ENCODE measurements around the gene DIPK1A. TPM values are rescaled to one million over a fixed set of nuclear protein-coding genes. Genes with fewer than 3 reads are reported as not detected.

The DIPK1A gene
- total and polyA plus RNA-seq, 4 experiments from 2014 or later = 14.5 to 29.1 (median 19.9) TPM

- POLR2A ChIA-PET (ENCODE audit: partially characterized antibody) = no interaction called here
- H3K4me1 Mint-ChIP-seq = peaks cover 0 to 3% (median 0%) of the 10 kb centered on the region in 4 donors
- Histone ChIP-seq H3K27me3 (ENCODE audit: insufficient read depth, low read length) (no peaks in the 10 kb centered on the region), H3K36me3 (ENCODE audit: insufficient read depth, low read length) (no peaks in the 10 kb centered on the region), H3K4me1 (ENCODE audit: insufficient read depth, low read length) (no peaks in the 10 kb centered on the region), H3K27ac (ENCODE audit: low read depth, low read length) (no peak overlapping the region), H3K9me3 (ENCODE audit: control insufficient read depth in 1 of 2, low read length in 2 of 2) (no peaks in the 10 kb centered on the region), H3K4me3 (ENCODE audit: low read length in 2 of 2) (no peak overlapping the region)
- H3K27ac Mint-ChIP-seq = no peak overlapping the region
- no peak overlapping the region for H3K4me3 Mint-ChIP-seq
- no peaks in the 10 kb centered on the region for H3K9me3 Mint-ChIP-seq
- peaks cover 6% of the 10 kb centered on the region in 2 donors for H3K27me3 Mint-ChIP-seq
- CTCF ChIA-PET (ENCODE audit: partially characterized antibody) = interaction anchor here (1.3 to 7.4 kb wide), 2 partner anchors 11 to 72 kb away, joined by 6 to 72 read pairs; partner anchors contain the start of gene RPL5
- intact Hi-C loops (cut with micrococcal nuclease) = no loop called here
- H3K36me3 Mint-ChIP-seq = no peaks in the 10 kb centered on the region
- DNase-seq = no peak
Observed at GRCh38 chr1:92820551-92820950, 140.7 kb downstream of the DIPK1A start.

DNA sequence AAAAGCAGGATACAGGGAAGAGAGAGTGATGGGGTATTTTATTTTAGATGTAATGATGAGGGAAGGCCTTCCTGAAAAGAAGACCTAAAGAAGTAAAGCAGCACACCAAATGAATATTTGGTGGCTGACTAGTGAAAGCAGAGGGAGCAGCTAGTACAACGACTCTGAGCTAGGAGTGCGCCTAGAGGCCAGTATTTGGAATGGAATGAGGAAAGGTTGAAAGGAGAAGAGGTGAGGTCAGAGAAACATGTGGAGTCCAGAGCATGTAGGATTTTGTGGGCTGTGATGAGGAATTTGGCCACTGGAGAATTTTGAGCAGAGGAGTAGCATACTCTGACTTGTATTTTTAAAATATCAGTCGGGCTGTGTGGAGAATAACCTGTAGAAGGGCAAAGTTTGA lies 141.2 kb downstream of the DIPK1A start:
- Histone ChIP-seq H3K4me1 (ENCODE audit: insufficient read depth, low read length) (no peaks in the 10 kb centered on the region), H3K36me3 (ENCODE audit: insufficient read depth, low read length) (no peaks in the 10 kb centered on the region), H3K27ac (ENCODE audit: low read depth, low read length) (no peak overlapping the region), H3K4me3 (ENCODE audit: low read length in 2 of 2) (no peak overlapping the region), H3K9me3 (ENCODE audit: control insufficient read depth in 1 of 2, low read length in 2 of 2) (no peaks in the 10 kb centered on the region), H3K27me3 (ENCODE audit: insufficient read depth, low read length) (no peaks in the 10 kb centered on the region)
- Mint-ChIP-seq H3K27ac (no peak overlapping the region), H3K4me1 (peaks cover 0 to 3% (median 0%) of the 10 kb centered on the region in 4 donors), H3K9me3 (no peaks in the 10 kb centered on the region), H3K36me3 (no peaks in the 10 kb centered on the region), H3K4me3 (no peak overlapping the region), H3K27me3 (peaks cover 6% of the 10 kb centered on the region in 2 donors)
- intact Hi-C loops (cut with micrococcal nuclease) = no loop called here
- CTCF ChIA-PET (ENCODE audit: partially characterized antibody) = interaction anchor here (1.2 to 7.4 kb wide), 4 partner anchors 8 to 71 kb away, joined by 4 to 72 read pairs (median 5); partner anchors contain the start of genes EVI5 and RPL5
- POLR2A ChIA-PET (ENCODE audit: partially characterized antibody) = no interaction called here
- no peak for DNase-seq

DNA sequence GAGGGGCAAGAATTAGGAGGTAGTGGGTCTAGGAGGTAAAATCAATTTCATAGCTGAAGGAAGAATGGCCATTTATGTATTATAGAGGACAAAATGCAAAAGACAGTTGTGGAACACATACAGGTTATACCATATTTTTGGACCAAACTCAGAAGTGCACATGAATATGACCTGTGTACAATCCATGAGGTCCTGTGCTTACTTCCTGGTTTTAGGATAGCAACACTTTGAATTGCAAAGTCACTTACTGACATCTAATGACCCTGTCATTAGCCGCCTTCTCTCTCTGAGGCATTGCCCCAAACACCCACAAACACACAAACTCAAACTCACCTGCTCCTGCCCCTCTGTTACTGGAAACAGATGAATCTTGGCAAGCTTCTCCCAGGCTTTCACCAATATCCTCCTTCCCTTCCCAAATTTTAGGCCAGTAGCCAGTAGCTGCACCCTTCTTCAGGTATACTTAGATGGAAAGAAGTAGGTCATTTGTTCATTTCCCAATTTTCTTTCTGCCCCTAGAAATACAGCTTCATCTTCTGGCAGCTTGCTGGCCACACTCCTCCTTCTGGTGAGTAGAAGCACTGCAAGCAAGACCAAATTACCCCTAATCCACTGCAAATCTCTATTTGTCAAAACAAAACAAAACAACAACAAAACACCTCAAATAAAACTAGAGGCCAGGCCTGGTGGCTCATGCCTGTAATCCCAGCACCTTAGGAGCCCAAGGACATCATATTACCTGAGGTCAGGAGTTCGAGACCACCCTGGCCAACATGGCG lies 143.1 kb downstream of the DIPK1A start:
- H3K4me1 ChIP-seq (ENCODE audit: insufficient read depth, low read length) = no peaks in the 10 kb centered on the region
- peak in 4 of 5 donors; percentile 16 to 43 (median 26) for DNase-seq
- no peak overlapping the region for H3K27ac ChIP-seq (ENCODE audit: low read depth, low read length)
- intact Hi-C loops (cut with micrococcal nuclease) = loop anchor here (1.0 kb wide), 2 partner anchors 69 to 821 kb away; no protein-coding TSS in a partner anchor
- H3K36me3 Mint-ChIP-seq = no peaks in the 10 kb centered on the region
- H3K27me3 ChIP-seq (ENCODE audit: insufficient read depth, low read length) = no peaks in the 10 kb centered on the region
- peak overlapping the region in 1 of 7 donors; percentile 3 for H3K27ac Mint-ChIP-seq
- no peaks in the 10 kb centered on the region for H3K9me3 ChIP-seq (ENCODE audit: control insufficient read depth in 1 of 2, low read length in 2 of 2)
- H3K36me3 ChIP-seq (ENCODE audit: insufficient read depth, low read length) = no peaks in the 10 kb centered on the region
- H3K4me3 Mint-ChIP-seq = no peak overlapping the region
- H3K9me3 Mint-ChIP-seq = peaks cover 0 to 3% (median 0%) of the 10 kb centered on the region in 8 donors
- H3K4me1 Mint-ChIP-seq = peaks cover 0 to 3% (median 0%) of the 10 kb centered on the region in 4 donors
- ChIA-PET CTCF (ENCODE audit: partially characterized antibody) (interaction anchor here (0.5 to 7.4 kb wide), 17 partner anchors 13 to 821 kb away, joined by 3 to 72 read pairs (median 3); partner anchors contain the start of genes EVI5 and RPL5), POLR2A (ENCODE audit: partially characterized antibody) (interaction anchor here (0.6 kb wide), 1 partner anchor 144 kb away, joined by 3 read pairs; no protein-coding TSS in a partner anchor)
- no peak overlapping the region for H3K4me3 ChIP-seq (ENCODE audit: low read length in 2 of 2)
- peaks cover 4 to 10% of the 10 kb centered on the region in 2 donors for H3K27me3 Mint-ChIP-seq

- Mint-ChIP-seq H3K4me1 (peaks cover 0 to 3% (median 0%) of the 10 kb centered on the region in 4 donors), H3K4me3 (no peak overlapping the region), H3K27ac (no peak overlapping the region), H3K36me3 (no peaks in the 10 kb centered on the region), H3K27me3 (peaks cover 7 to 10% of the 10 kb centered on the region in 2 donors), H3K9me3 (peaks cover 0 to 3% (median 0%) of the 10 kb centered on the region in 8 donors)
- no peak for DNase-seq
- no peaks in the 10 kb centered on the region for H3K4me1 ChIP-seq (ENCODE audit: insufficient read depth, low read length)
- CTCF ChIA-PET (ENCODE audit: partially characterized antibody) = interaction anchor here (0.9 to 7.4 kb wide), 7 partner anchors 11 to 821 kb away, joined by 3 to 72 read pairs (median 3); partner anchors contain the start of gene RPL5
- no peak overlapping the region for H3K27ac ChIP-seq (ENCODE audit: low read depth, low read length)
- POLR2A ChIA-PET (ENCODE audit: partially characterized antibody) = no interaction called here
- H3K27me3 ChIP-seq (ENCODE audit: insufficient read depth, low read length) = no peaks in the 10 kb centered on the region
- no peaks in the 10 kb centered on the region for H3K36me3 ChIP-seq (ENCODE audit: insufficient read depth, low read length)
- H3K4me3 ChIP-seq (ENCODE audit: low read length in 2 of 2) = no peak overlapping the region
- intact Hi-C loops (cut with micrococcal nuclease) = no loop called here
- H3K9me3 ChIP-seq (ENCODE audit: control insufficient read depth in 1 of 2, low read length in 2 of 2) = no peaks in the 10 kb centered on the region
Observed at GRCh38 chr1:92817137-92817697, 144.0 kb downstream of the DIPK1A start.

GRCh38 chr1:92816732-92817131 lies 144.5 kb downstream of the DIPK1A start:
- ChIA-PET POLR2A (ENCODE audit: partially characterized antibody) (no interaction called here), CTCF (ENCODE audit: partially characterized antibody) (interaction anchor here (0.9 to 7.4 kb wide), 7 partner anchors 12 to 821 kb away, joined by 3 to 72 read pairs (median 3); partner anchors contain the start of gene RPL5)
- H3K9me3 ChIP-seq (ENCODE audit: control insufficient read depth in 1 of 2, low read length in 2 of 2) = no peaks in the 10 kb centered on the region
- no peak overlapping the region for H3K27ac ChIP-seq (ENCODE audit: low read depth, low read length)
- Mint-ChIP-seq H3K36me3 (no peaks in the 10 kb centered on the region), H3K4me3 (no peak overlapping the region), H3K27me3 (peaks cover 7 to 10% of the 10 kb centered on the region in 2 donors), H3K27ac (no peak overlapping the region), H3K4me1 (peaks cover 0 to 3% (median 0%) of the 10 kb centered on the region in 4 donors), H3K9me3 (peaks cover 0 to 4% (median 0%) of the 10 kb centered on the region in 8 donors)
- no peak overlapping the region for H3K4me3 ChIP-seq (ENCODE audit: low read length in 2 of 2)
- H3K36me3 ChIP-seq (ENCODE audit: insufficient read depth, low read length) = no peaks in the 10 kb centered on the region
- no peak for DNase-seq
- no peaks in the 10 kb centered on the region for H3K4me1 ChIP-seq (ENCODE audit: insufficient read depth, low read length)
- H3K27me3 ChIP-seq (ENCODE audit: insufficient read depth, low read length) = no peaks in the 10 kb centered on the region
- intact Hi-C loops (cut with micrococcal nuclease) = no loop called here

DNA sequence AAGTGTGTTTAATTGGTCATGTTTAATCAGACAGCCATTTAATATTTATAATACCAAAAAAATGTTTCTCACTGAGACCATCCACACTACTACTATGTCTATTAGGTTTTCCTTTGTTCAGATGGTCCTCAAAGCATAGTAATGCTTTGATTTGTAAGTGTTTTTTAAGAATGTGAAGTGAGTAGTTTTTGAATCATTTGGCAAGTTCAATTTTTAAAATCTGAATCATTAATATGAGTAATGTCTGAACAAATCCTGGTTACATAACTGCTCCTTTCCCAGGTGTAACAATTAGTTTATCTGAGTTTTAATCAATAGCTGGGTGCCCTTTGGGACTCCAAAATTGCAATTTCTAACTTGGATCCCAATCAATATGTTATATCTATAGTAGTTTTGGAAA lies 152.9 kb downstream of the DIPK1A start:
- CTCF ChIA-PET (ENCODE audit: partially characterized antibody) = no interaction called here
- no peak for DNase-seq
- Mint-ChIP-seq H3K4me3 (no peak overlapping the region), H3K27ac (no peak overlapping the region), H3K9me3 (peaks cover 0 to 4% (median 0%) of the 10 kb centered on the region in 8 donors), H3K27me3 (peaks cover 2 to 5% of the 10 kb centered on the region in 2 donors), H3K4me1 (peaks cover 0 to 7% (median 2%) of the 10 kb centered on the region in 4 donors), H3K36me3 (no peaks in the 10 kb centered on the region)
- POLR2A ChIA-PET (ENCODE audit: partially characterized antibody) = no interaction called here
- no peaks in the 10 kb centered on the region for H3K36me3 ChIP-seq (ENCODE audit: insufficient read depth, low read length)
- H3K27me3 ChIP-seq (ENCODE audit: insufficient read depth, low read length) = no peaks in the 10 kb centered on the region
- no peak overlapping the region for H3K27ac ChIP-seq (ENCODE audit: low read depth, low read length)
- H3K4me3 ChIP-seq (ENCODE audit: low read length in 2 of 2) = no peak overlapping the region
- peaks cover 7% of the 10 kb centered on the region for H3K4me1 ChIP-seq (ENCODE audit: insufficient read depth, low read length)
- intact Hi-C loops (cut with micrococcal nuclease) = no loop called here
- no peaks in the 10 kb centered on the region for H3K9me3 ChIP-seq (ENCODE audit: control insufficient read depth in 1 of 2, low read length in 2 of 2)

DNA sequence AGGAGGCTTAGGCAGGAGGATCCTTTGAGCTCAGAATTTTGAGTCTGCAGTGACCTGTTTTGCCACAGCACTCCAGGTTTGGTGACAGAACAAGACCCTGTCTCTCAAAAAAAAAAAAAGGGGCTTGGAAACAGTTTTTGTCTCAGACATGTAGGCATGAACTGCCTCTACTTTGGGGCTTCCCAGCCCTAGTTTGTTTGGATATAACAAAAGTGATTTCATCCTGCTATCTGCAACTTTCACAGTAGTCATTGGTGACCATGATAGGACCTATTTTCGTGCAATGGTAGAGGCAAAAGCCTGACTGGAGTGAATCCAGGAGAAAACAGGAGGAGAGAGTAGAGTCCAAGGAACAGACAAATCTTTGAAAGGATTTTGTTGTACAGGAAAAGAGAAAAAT lies 156.0 kb downstream of the DIPK1A start:
- H3K4me3 ChIP-seq (ENCODE audit: low read length in 2 of 2) = no peak overlapping the region
- H3K36me3 Mint-ChIP-seq = no peaks in the 10 kb centered on the region
- intact Hi-C loops (cut with micrococcal nuclease) = no loop called here
- CTCF ChIA-PET (ENCODE audit: partially characterized antibody) = interaction anchor here (1.0 kb wide), 1 partner anchor 13 kb away, joined by 3 read pairs; no protein-coding TSS in a partner anchor
- H3K27ac Mint-ChIP-seq = no peak overlapping the region
- no peaks in the 10 kb centered on the region for H3K27me3 ChIP-seq (ENCODE audit: insufficient read depth, low read length)
- no peak for DNase-seq
- H3K9me3 ChIP-seq (ENCODE audit: control insufficient read depth in 1 of 2, low read length in 2 of 2) = no peaks in the 10 kb centered on the region
- POLR2A ChIA-PET (ENCODE audit: partially characterized antibody) = no interaction called here
- no peak overlapping the region for H3K27ac ChIP-seq (ENCODE audit: low read depth, low read length)
- no peak overlapping the region for H3K4me3 Mint-ChIP-seq
- H3K36me3 ChIP-seq (ENCODE audit: insufficient read depth, low read length) = no peaks in the 10 kb centered on the region
- H3K27me3 Mint-ChIP-seq = peaks cover 0 to under 1% of the 10 kb centered on the region in 2 donors
- H3K4me1 Mint-ChIP-seq = peaks cover 0 to 7% (median 2%) of the 10 kb centered on the region in 4 donors
- peaks cover 7% of the 10 kb centered on the region for H3K4me1 ChIP-seq (ENCODE audit: insufficient read depth, low read length)
- peaks cover 0 to 2% (median 0%) of the 10 kb centered on the region in 8 donors for H3K9me3 Mint-ChIP-seq
